VCaP (cell line): ENCODE results near the gene WAPL.

Experiments used
- H3K27ac ChIP-seq: fragments of 450-650 bp; 2 replicates; pipeline ENCODE4 v1.5.1; 2017
- TF ChIP-seq, protein P1 (sequence below): fragments of 450-650 bp; conservative IDR thresholded peaks from 2 replicates; pipeline ENCODE4 v1.5.1; 2017; ENCODE audit warnings: mild to moderate bottlenecking, moderate library complexity

The WAPL gene

DNA sequence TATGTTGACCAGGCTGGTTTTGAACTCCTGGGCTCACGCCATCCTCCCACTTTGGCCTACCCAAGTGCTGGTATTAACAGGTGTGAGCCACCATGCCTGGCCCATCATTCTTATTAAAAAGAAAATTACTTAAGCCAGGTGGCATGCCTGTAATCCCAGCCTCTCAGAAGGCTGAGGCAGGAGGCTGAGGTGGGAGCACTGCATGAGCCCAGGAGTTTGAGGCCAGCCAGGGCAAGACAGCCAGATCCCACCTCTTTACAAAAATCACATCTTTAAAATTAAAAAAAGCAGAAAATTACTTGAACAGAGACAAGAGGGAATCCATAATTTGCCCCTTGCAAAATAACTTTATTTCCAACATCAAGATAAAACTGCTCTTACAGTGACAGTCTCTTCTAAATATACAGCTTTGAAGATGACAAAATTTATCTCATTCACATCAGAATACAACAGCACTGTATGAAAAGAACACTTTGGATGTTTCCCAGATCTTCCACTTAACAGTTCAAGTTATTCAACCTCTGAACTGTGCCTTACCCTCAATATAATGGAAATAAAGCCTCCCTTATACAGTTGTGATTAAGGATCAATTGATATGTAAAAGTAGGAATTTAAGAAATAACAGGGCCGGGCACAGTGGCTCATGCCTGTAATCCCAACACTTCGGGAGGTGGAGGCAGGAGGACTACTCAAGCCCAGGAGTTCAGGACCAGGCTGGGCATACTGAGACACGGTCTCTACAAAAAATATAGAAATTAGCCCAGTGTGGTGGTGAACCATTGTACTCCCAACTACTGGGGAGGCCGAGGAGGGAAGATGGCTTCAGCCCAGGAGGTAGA lies 10.3 kb downstream of the WAPL start:
- TF ChIP-seq, protein P1, sequence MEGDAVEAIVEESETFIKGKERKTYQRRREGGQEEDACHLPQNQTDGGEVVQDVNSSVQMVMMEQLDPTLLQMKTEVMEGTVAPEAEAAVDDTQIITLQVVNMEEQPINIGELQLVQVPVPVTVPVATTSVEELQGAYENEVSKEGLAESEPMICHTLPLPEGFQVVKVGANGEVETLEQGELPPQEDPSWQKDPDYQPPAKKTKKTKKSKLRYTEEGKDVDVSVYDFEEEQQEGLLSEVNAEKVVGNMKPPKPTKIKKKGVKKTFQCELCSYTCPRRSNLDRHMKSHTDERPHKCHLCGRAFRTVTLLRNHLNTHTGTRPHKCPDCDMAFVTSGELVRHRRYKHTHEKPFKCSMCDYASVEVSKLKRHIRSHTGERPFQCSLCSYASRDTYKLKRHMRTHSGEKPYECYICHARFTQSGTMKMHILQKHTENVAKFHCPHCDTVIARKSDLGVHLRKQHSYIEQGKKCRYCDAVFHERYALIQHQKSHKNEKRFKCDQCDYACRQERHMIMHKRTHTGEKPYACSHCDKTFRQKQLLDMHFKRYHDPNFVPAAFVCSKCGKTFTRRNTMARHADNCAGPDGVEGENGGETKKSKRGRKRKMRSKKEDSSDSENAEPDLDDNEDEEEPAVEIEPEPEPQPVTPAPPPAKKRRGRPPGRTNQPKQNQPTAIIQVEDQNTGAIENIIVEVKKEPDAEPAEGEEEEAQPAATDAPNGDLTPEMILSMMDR, result no peak
- H3K27ac ChIP-seq, result peak overlapping the region; percentile 81

DNA sequence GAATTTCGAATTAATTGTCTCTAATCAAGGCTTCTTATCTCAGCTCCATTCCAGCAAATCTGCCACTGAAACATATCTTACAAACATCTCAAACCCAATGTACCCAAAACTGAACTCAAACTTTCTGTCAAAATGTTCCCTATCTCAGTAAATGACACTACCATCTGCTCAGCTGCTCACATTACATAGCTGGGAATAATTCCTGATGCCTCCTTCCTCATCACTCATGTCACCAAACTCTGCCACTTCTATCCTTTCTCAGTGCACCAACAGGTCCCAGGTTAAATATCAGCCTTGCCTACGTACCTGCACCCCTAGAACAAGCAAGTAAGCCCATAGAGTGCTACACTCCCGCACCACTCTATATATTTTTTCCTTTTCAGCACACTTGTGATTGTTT lies 12.4 kb downstream of the WAPL start:
- no peak overlapping the region for H3K27ac ChIP-seq
- TF ChIP-seq, protein P1, result no peak

DNA sequence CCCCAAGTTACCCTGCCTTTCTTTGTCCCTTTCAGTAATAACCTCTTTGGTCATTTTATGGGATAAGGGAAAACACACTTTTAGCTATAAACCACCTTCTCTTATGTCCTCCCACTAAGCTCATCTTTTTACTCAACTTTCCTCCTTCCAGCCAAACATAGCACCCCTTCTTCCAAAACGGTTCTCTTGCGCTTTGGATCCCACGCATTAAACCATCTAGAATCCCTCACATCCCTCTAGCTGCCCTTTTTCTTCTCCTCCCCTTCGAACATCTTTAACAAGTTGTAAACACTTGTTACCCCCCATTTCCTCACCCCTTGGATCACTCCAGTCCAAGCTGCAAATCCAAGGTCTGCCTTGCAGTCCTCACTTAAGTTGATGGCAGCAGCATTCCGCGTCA lies 13.4 kb downstream of the WAPL start:
- H3K27ac ChIP-seq, result no peak overlapping the region
- TF ChIP-seq, protein P1, result no peak

DNA sequence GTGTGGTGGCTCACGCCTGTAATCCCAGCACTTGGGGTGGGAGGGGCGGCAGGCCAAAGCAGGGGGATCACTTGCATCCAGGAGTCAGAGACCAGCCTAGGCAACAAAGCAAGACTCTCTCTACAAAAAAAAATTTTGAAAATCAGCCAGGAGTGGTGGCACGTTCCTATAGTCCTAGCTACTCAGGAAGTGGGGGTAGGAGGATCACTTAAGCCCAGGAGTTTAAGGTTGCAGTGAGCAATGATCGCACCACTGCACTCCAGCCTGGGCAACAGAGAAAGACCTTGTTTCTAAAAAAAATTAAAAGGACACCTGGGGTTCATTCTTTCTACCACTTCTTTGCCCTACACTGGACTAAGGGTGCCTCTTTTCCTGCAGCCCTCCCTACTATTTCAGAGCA lies 15.1 kb downstream of the WAPL start:
- no peak overlapping the region for H3K27ac ChIP-seq
- TF ChIP-seq, protein P1, result no peak

DNA sequence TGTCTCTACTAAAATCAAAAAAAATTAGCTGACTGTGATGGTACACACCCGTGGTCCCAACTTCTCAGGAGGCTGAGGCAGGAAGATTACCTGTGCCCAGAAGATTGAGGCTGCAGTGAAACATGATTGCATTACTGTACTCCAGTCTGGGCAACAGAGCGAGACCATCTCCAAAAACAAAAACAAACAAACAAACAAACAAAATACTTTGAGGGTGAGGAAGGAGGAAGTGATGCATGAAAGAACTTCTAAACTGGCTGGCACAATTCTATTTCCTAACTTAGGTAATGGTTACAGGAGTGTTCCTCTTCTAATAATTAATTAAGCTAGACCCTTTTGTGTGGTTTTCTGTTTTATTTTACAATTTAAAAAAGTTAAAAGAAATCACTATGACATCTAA lies 15.5 kb downstream of the WAPL start:
- no peak overlapping the region for H3K27ac ChIP-seq
- TF ChIP-seq, protein P1, result no peak

DNA sequence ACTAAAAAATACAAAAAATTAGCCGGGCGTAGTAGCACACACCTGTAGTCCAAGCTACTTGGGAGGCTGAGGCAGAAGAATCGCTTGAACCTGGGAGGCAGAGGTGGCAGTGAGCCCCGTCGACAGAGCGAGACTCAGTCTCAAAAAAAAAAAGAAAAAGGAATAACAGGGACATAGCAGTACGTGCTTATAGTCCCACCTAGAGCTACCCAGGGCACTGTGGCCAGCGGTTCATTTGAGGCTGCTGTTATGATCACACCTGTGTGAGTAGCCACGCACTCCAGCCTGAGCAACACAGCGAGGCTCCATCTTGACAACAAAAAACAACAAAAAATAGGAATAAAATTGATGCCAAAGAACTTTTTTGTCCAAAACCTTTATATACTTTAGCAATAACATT lies 17.1 kb downstream of the WAPL start:
- TF ChIP-seq, protein P1, result no peak
- no peak overlapping the region for H3K27ac ChIP-seq

DNA sequence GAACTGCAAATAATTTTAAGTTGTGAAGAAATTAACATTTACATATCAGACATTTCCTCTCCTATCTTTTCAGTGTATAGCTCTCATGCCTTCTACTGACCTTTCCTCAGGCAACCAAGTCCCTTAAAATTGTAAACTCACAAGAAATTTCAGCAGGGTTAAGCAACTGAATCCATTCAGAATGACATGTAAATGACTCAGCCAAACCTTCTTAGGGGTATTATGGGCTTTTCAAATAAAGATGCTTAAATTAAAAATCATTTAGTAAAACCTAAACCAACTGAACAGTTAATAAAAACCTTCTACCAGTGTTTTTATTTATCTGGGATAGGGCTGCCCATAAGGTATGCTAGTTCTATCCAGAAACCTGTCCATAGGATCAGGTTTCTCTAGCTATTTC lies 20.7 kb downstream of the WAPL start:
- TF ChIP-seq, protein P1, result no peak
- H3K27ac ChIP-seq, result no peak overlapping the region
